ENCODE results near the gene NTN1.
"Not testable (repeated sequence)": the region's sequence is repeated elsewhere in the genome, so short reads cannot be mapped to it uniquely, and the experiment has no call there.

NTN1 gene

GRCh38 chr17:9123594-9124553, 102.6 kb downstream of the NTN1 start:
- DNase-seq (ENCODE audit: low read depth in 2 of 2) = no peak

- DNase-seq (ENCODE audit: low read depth in 2 of 2) = no peak
Measured at GRCh38 chr17:9124554-9124935, 103.2 kb downstream of the NTN1 start.

- DNase-seq (ENCODE audit: low read depth in 2 of 2) = no peak
Measured at GRCh38 chr17:9125722-9126121, 104.4 kb downstream of the NTN1 start.

- DNase-seq (ENCODE audit: low read depth in 2 of 2) = no peak
Measured at GRCh38 chr17:9127340-9127739, 106.0 kb downstream of the NTN1 start.

GRCh38 chr17:9131371-9131770, 110.1 kb downstream of the NTN1 start:
- DNase-seq (ENCODE audit: low read depth in 2 of 2) = no peak

- DNase-seq (ENCODE audit: low read depth in 2 of 2) = no peak
Measured at GRCh38 chr17:9132291-9132690, 111.0 kb downstream of the NTN1 start.

- no peak for DNase-seq (ENCODE audit: low read depth in 2 of 2)
Measured at GRCh38 chr17:9132944-9133610, 111.8 kb downstream of the NTN1 start.

- no peak for DNase-seq (ENCODE audit: low read depth in 2 of 2)
Measured at GRCh38 chr17:9138161-9138717, 116.9 kb downstream of the NTN1 start.

GRCh38 chr17:9139695-9140094, 118.4 kb downstream of the NTN1 start:
- no peak for DNase-seq (ENCODE audit: low read depth in 2 of 2)

- no peak for DNase-seq (ENCODE audit: low read depth in 2 of 2)
Measured at GRCh38 chr17:9140550-9141424, 119.5 kb downstream of the NTN1 start.

GRCh38 chr17:9141425-9141753, 120.1 kb downstream of the NTN1 start:
- no peak for DNase-seq (ENCODE audit: low read depth in 2 of 2)

- DNase-seq (ENCODE audit: low read depth in 2 of 2) = no peak
Measured at GRCh38 chr17:9142772-9143494, 121.6 kb downstream of the NTN1 start.

- no peak for DNase-seq (ENCODE audit: low read depth in 2 of 2)
Measured at GRCh38 chr17:9144502-9145249, 123.4 kb downstream of the NTN1 start.

GRCh38 chr17:9146064-9146463, 124.8 kb downstream of the NTN1 start:
- DNase-seq (ENCODE audit: low read depth in 2 of 2) = no peak

GRCh38 chr17:9148905-9149525, 127.7 kb downstream of the NTN1 start:
- DNase-seq (ENCODE audit: low read depth in 2 of 2) = no peak

- no peak for DNase-seq (ENCODE audit: low read depth in 2 of 2)
Measured at GRCh38 chr17:9150446-9151090, 129.3 kb downstream of the NTN1 start.

- DNase-seq (ENCODE audit: low read depth in 2 of 2) = no peak
Measured at GRCh38 chr17:9151091-9151490, 129.8 kb downstream of the NTN1 start.

- not testable (repeated sequence) for DNase-seq (ENCODE audit: low read depth in 2 of 2)
Measured at GRCh38 chr17:9151740-9152139, 130.4 kb downstream of the NTN1 start.
